Subcutaneous abdominal adipose tissue (tissue), 5 donors: ENCODE measurements around the gene XBP1.

Experiments
- H3K27ac ChIP-seq: one replicate; pipeline ENCODE4 v1.7.0; 2013; ENCODE audit warnings: low read depth, mild to moderate bottlenecking, inconsistent platforms, low read length, moderate library complexity
- H3K27me3 ChIP-seq, 5 donors: one replicate each; pipeline ENCODE4 v1.7.0; 2013; ENCODE audit warnings: low read length in 5 of 5, inconsistent platforms in 1 of 5; ENCODE audit not compliant: control insufficient read depth in 5 of 5, insufficient read depth in 4 of 5
- H3K36me3 ChIP-seq, 5 donors: one replicate each; pipeline ENCODE4 v1.7.0; 2013; ENCODE audit warnings: low read length in 5 of 5; ENCODE audit not compliant: control insufficient read depth in 5 of 5, insufficient read depth in 5 of 5
- H3K4me1 ChIP-seq, 5 donors: one replicate each; pipeline ENCODE4 v1.7.0; 2013; ENCODE audit warnings: low read length in 5 of 5, mild to moderate bottlenecking in 3 of 5, moderate library complexity in 1 of 5; ENCODE audit not compliant: control insufficient read depth in 5 of 5, insufficient read depth in 5 of 5
- H3K4me3 ChIP-seq, 5 donors: one replicate each; pipeline ENCODE4 v1.7.0; 2013; ENCODE audit warnings: low read length in 5 of 5, low read depth in 1 of 5
- H3K9ac ChIP-seq, 5 donors: one replicate each; pipeline ENCODE4 v1.7.0; 2013; ENCODE audit warnings: low read length in 5 of 5, mild to moderate bottlenecking in 4 of 5, moderate library complexity in 3 of 5
- H3K9me3 ChIP-seq, 5 donors: one replicate each; pipeline ENCODE4 v1.7.0; 2013; ENCODE audit warnings: low read length in 5 of 5; ENCODE audit not compliant: control insufficient read depth in 5 of 5
- donor health status: healthy.
- donor health status: healthy.
- donor health status: healthy.
- donor health status: healthy.
- donor health status: healthy.

Gene XBP1

GRCh38 chr22:28750471-28750881 lies 49.9 kb downstream of the XBP1 start:
- Histone ChIP-seq H3K9ac (no peak overlapping the region), H3K36me3 (peaks cover 11 to 42% (median 18%) of the 10 kb centered on the region in 5 donors), H3K4me1 (peaks cover 0 to 4% (median 0%) of the 10 kb centered on the region in 5 donors), H3K4me3 (no peak overlapping the region), H3K9me3 (no peaks in the 10 kb centered on the region), H3K27ac (no peak overlapping the region), H3K27me3 (no peaks in the 10 kb centered on the region)
